GM21576 (cell line): Measurements from ENCODE around the gene COQ7.
A peak's percentile ranks its signal among the peaks of the same experiment; 100 is the strongest.

Experiments used
- ATAC-seq: cut with Tn5 transposase; IDR thresholded peaks from one replicate; pipeline ENCODE4 v1.9.1; 2021; ENCODE audit warnings: mild to moderate bottlenecking, moderate library complexity; ENCODE audit not compliant: unreplicated experiment

COQ7 gene

DNA sequence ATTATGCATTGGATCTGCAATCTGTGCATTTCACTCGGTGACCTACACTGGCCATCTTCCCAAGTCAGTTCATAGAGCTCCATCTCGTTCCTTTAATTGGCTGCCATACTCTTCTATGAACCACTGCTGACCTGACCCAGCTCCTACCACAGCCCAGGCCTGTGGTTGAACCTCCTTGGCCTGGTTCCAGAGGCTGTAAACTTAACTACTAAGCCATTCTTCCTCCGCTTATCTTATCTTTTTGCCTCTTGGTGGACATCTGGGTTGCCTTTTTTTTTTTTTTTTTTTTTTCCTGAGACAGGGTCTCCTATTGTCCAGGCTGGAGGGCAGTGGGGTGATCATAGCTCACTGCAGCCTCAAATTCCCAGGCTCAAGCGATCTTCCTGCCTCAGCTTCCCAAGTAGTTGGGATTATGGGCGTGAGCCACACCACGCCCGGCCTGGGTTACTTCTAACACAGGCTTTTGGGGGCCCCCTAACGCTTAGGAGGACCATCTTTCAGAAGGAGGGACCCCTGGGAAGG lies 18.3 kb downstream of the COQ7 start:
- ATAC-seq = no peak

DNA sequence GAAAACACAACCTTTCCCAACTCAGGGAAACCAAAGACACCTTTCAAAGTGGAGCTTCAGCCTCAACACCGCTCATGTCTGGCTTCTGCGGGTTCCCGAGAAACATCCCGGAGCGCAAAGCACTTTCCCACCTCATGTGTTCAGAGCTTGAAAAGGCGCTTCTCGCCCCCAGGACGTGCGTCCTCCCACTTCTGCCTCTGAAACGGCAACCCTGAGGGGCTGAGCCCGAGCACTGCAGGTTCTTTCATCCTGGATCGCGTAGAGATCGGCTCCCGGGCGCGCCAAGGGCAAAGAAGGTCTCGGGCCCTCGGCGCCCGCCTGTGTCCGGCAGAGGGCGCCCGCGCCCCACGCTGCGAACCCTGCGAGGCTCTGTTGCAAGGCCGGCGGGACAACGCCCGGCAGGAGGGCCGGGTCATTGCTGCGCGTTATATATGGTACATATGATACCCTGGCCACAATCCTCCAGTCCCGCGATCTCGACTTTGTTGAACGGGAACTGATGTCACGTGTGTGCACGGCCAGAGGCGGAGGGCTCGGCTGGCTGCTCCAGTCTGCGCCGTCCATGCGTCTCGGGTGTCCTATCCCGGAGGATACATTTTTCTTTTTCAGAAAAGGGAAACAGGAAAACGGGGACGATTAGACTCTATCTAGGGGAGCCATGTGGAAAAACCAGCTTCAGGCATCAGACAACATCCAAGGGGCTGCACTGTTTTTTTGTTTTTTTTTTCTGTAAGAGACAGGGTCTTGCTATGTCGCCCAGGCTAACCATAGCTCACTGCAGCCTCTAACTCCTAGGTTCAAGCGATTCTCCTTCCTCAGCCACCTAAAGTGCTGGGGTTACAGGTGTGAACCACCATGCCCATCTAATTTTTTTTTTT lies 19.1 kb downstream of the COQ7 start:
- peak; percentile 60 for ATAC-seq

DNA sequence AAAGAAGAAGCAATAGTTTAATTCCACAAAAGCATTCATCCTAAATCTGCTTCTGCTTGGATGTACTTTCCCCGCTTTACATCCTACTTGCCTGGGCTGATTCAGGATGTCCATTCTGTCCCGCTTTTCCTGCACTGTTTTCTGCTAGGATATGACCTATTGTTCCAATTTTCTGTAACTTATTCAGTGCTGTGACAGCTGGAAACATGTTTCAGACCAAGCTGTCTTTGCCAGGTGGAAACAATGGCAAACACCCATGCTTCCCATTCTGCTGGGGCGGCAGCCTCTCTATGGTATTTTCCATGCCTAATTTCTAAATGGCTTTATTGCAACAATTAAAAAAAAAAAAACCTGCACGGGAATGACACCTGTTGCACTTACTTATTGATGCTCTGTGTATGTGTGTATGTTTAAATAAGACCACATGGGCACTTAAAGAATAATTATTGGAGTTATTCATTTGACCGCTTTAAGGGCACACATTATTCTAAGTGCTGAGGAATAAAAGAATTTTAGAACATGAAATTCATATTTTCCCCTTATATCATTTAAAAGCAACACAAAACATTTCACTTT lies 21.0 kb downstream of the COQ7 start:
- ATAC-seq = no peak

DNA sequence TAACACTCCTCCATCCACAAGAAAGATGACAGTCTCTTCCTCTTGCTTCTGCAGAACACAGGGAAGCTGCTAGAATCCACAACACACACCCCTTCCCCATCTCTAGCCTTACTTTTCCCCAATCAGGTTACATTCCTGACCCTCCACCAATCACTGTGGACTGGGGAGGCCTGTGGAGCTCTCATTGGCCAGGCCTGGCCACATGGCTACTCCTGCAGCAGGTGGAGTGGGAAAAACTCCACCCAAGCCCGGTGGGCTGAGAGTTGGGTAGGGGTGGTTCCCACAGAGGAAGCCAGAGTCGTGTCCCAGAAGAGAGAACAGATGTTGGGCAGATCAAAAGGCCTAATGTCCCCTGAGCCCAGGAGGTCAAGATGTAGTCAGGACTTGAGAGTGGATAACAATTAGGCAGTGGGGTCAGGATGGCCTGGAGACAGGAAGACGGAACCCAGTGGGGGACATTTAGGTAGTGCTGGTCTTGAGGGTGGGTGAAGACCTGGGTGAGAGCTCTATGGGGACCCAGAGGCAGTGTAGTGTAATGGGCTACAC lies 22.1 kb downstream of the COQ7 start:
- ATAC-seq = no peak

DNA sequence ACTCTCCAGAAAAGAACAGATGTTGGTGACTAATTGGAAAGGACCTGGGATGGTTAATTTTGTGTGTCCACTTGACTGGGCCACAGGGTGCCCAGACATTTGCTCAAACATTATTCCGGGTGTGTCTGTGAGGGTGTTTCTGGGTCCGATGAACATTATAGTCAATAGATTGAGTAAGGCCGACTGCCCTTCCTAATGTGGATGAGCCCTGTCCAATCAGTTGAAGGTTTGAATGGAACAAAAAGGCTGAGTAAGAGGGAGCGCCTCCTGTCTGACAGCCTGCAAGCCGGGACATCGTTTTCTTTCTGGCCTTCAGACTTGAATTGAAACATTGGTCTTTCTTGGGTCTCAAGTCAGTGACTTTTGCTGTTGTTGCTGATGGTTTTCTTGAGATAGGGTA lies 23.5 kb downstream of the COQ7 start:
- no peak for ATAC-seq

DNA sequence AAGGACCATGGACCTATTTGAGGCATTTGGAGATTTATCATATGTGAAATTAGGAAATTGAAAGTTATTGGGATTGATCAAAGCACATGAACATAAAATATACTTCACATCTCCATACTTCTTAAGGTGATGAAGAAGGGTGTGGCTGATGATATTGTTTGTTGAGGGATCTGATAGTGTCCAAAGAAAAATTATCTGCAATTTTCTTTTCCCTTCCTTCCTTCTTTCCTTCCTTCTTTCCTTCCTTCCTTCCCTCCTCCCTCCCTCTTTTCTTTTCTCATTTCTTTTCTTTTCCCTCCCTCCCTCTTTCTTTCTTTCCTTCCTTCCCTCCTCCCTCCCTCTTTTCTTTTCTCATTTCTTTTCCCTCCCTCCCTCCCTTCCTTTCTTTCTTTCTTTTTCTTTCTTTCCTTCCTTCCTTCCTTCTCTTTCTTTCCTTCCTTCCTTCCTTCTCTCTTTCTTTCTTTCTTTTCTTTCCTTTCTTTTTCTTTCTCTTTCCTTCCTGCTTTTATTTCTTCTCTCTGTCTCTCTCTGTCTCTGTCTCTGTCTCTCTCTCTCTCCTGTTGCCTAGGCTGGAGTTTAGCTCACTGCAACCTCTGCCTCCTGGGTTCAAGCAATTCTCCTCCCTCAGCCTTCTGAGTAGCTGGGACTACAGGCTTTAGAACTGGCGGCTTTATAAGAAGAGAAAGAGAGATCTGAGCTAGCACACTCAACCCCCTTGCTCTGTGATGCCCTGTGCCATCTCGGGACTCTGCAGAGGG lies 25.4 kb downstream of the COQ7 start:
- ATAC-seq = no peak

DNA sequence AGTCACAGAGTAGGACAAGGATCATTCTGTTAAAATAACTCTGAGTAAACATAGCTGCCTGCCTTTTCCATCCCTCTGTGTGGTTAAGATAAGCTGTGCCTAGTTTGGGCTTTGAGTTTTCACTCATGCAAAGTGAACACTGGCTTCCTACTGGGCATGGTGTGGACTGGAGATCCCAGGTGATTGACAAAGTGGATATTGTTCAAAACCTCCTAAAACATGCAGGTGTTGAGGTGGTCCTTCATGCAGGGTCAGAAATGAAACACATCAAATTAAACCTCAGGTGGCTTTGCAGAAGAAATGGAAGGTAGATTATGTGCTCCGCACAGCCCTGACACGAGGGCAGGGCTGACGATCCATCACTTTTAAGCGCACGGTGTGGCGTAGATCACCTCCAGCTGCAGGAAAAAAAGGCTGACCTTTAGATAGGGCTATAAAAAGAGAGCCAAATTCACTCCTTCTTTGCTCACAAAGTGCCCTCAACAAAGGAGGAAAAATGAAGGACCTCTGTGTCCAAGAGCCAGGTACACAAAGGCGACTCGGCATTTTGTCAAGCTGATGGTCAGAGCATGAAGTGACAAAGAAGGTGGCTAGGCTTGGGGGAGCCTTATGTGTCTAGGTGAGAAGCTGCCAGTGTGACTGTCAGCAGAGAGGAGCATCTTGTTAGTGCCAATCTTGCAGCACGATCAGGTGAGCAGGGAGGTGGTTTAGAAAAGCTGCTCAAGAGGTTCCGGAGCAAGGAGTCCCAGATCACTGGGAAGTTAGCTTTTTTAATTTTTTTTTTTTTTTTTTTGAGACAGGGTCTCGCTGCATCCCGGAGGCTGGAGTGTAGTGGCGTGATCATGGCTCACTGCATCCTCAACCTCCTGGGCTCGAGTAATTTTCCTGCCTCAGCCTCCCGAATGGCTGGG lies 26.5 kb downstream of the COQ7 start:
- no peak for ATAC-seq

DNA sequence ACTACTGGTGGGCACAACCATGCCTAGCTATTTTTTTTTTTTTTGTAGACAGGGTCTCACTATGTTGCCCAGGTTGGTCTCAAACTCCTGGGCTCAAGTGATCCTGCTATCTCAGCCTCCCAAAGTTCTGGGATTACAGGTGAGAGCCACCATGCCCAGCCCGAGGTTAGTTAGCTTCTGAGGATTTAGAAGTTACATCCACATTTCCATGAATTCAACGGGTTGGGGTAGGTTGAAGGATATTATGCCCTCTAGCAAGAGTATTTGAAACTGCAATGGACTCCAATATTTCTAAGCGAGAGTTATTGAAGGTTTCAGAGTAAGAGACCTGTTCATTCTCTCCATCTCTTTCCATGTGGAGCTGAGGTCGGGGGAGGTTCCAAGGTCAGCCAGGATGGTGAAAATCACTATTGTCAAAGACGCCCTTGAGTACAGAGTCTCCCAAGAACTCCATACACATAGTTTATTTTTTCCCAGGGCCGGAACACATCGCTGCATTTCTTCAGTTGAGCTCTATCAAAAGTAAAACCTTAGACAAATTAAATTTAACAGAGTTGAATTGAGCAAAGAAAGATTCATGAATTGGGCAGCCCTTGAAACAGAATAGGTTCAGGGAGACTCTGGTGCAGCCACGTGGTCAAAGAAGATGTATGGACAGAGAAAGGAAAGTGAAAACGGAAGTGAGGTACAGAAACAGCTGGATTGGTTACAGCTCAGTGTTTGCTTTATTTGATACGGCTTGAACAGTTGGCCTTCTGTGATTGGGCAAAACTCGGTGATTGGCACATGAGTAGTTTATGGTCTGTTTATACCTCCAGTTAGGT lies 27.3 kb downstream of the COQ7 start:
- no peak for ATAC-seq

DNA sequence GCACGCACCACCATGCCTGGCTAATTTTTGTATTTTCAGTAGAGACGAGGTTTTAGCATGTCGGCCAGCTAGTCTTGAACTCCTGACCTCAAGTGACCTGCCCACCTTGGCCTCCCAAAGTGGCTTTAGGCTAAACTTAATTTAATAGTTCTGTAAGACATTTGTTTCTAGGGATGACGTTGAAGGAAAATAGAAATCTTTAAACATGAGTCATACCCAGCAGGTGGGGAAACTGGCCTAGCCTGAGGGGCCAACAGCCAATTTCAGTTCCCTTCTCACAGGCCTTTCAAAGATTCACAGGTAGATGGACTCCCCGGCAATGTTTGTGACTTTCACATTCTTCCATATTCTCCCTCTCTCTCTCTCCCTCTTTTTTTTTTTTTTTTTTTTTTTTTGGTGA lies 28.2 kb downstream of the COQ7 start:
- peak; percentile 79 for ATAC-seq

DNA sequence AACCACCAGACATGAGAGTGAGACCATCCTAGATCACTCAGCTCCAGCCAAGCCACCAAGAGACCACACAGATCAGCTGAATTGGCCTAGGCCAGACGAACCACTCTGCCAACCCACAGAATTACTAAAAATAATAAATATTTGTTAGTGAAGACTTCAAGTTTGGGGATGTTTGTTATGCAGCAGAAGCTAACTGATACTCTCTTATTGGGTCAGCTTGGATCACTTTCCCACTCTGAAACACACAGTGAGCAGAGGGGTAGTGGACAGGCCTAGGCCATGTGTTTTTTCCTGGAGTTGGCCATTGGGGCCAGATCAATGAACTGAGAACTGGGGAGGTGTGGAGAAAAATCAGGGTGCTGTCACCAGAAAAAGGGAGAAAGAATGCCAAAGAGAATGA lies 30.8 kb downstream of the COQ7 start:
- no peak for ATAC-seq

DNA sequence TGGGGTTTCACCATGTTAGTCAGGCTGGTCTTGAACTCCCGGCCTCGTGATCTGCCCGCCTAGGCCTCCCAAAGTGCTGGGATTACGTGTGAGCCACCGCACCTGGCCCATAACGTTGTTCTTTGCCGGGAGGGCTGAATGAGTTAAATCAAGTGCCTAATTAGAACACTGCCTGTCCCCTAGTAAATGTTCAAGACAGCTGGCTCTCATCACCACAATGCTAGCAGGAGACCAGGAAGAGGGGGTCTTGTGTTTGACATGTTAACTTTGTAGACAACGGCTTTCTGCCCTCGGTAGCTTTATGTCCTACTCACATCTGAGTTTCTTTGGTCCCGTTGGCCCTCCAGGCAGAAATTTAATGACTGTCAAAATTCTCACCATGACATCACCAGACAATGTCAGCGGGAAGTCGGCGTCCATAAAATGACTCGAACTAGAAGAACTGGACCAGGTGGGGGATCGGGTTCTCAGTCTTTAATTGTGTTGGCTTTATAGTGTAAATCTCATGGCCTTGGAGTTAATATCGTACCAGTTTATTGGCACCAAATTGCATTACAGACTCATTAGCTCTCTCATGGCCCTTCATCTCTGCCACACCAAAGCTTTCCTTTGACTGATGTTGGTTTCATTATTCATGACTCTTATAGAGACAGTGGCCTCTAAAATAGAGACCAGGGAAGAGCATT lies 34.9 kb downstream of the COQ7 start:
- ATAC-seq = no peak

DNA sequence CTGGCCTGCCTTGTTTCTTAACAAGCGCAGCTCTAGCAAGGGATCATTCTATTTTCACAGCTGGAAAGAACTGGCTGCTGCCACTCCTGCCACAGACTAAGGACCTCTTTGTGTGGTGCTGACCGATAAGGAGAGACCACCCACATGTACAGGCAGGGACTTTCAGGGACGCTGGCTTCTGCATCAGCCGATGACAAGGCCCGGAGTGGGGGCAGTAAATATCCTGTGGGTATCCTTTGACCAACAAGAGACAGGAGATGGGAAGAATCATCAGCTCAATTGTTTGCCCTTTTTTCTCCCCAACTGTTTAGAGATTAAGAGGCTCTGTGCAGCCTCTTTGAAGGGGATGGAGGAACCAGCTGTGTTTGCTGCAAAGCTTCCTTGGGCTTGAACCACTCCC lies 37.2 kb downstream of the COQ7 start:
- no peak for ATAC-seq

DNA sequence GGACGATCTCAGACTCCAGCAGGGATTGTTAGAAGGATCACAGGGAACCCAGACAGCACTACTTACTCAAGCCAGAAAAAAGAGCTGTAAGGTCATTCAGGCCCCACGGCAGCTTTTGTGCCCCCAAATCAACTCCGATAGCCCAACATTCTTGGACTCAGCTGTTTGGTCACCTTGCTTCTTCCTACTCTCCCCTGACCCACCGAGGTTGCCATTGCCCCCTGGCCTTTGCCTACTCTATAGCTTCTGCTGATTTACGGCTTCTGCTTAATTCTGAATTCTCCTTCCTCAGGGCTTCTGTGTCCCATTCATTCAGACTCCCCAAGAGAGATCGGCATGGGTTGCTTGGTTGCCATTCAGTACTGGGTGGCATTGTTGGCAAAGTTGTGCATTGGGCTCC lies 37.7 kb downstream of the COQ7 start:
- ATAC-seq = no peak

DNA sequence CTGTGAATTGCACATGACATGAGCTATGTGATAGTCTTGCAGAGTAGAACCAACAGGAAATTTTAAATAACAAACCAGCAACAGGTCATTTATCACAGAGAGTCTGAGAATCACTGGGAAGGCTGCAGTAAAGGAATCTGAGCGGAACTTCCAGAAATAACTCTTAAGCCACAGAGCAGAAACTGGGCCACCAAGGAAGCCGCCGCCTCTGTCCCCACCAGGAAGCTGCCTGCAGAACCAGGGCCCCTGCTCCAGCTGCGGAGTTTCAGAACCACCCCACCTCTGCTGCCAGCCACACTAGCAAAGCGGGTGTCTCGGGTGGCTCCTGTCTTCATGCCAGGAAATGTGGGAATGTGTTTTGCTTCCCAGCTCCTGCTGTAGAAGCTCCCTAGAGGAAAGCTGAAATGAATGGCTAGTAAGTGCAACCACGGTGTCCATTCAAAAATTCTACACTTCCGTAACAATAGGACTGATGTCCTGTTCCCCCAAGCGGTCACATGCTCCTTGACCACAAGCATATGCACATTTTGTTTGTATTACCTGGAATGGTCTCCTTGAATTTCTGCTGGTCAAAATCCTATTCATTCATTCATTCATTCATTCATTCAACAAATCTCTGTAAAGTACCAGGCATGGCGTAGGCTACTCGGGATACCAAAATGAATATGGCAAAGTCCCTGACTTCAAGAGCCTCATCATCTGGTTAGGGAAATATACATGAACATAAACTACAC lies 38.6 kb downstream of the COQ7 start:
- no peak for ATAC-seq

DNA sequence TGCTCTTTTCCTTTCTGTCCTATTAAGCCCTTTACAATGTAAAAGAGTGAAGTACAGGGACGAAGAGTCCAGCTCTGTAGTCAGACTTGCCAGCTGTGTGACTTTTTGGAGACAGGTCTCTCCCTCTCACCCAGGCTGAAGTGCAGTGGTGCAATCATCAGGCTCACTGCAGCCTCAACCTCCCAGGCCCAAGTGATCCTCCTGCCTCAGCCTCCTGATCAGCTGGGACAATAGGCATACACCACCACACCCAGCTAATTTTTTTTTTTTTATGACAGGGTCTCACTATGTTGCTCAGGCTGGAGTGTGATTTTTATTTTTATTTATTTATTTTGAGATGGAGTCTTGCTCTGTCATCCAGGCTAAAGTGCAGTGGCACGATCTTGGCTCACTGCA lies 39.2 kb downstream of the COQ7 start:
- no peak for ATAC-seq

DNA sequence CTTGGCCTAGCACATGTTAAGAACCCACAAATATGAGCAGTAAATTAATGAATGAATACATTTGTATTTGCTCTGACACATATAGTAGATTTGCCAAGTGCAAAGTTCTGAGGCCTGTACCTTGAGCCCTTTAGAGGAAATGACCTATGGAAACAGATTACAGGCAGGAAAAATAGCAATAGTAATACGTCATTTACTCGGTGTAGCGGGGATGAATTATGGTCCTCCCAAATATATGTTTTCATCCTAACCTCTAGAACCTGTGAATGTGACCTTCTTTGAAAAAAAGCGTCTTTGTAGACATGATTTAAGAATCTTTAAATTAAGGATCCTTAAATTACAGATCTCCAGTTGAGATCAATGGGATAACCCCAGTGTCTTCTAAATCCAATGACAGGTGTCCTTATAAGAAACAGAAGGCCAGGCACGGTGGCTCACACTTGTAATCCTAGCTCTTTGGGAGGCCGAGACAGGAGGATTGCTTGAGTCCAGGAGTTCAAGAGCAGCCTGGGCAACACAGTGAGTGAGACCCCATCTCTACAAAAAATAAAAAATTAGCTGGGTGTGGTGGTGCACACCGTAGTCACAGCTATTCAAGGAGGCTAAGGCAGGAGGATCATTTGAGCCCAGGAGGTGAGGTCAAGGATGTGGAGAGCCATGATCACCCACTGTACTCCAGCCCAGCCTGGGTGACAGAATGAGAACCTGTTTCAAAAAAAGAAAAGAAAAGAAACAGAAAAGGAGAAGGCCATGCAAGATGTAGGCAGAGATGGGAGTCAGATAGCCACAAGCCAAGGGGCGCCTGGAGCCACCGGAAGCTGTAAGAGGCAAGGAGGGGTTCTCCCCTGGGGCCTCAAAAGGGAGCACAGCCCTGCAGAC lies 41.2 kb downstream of the COQ7 start:
- ATAC-seq = no peak

DNA sequence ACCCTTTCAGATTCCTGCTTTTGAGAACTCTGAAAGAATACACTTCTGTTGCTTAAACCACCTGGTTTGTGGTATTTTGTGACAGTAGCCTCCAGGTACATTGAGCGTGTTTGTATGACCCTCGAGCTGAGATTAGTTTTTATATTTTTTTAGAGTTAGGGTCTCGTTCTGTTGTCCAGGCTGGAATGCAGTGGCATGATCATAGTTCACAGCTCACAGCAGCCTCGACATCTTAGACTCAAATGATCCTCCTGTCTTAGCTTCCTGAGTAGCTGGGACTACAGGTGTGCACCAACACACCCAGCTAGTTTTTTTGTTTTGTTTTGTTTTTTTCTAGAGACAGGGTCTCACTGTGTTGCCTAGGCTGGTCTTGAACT lies 41.9 kb downstream of the COQ7 start:
- ATAC-seq = no peak
